Hematopoietic multipotent progenitor cell treated with erythropoietin and hydrocortisone succinate and interleukin-3 and kit ligand, for 15 days (in vitro differentiated cells): Measurements from ENCODE around the gene ARHGEF2.
"Not testable (repeated sequence)": the region's sequence is repeated elsewhere in the genome, so short reads cannot be mapped to it uniquely, and the experiment has no call there.

Source experiments
- DNase-seq: peaks from one replicate; pipeline ENCODE4 v3.0.0-alpha.2; 2015; ENCODE audit warnings: low spot score

The ARHGEF2 gene

GRCh38 chr1:155942578-155943141, 35.7 kb downstream of the ARHGEF2 start:
- no peak for DNase-seq

DNA sequence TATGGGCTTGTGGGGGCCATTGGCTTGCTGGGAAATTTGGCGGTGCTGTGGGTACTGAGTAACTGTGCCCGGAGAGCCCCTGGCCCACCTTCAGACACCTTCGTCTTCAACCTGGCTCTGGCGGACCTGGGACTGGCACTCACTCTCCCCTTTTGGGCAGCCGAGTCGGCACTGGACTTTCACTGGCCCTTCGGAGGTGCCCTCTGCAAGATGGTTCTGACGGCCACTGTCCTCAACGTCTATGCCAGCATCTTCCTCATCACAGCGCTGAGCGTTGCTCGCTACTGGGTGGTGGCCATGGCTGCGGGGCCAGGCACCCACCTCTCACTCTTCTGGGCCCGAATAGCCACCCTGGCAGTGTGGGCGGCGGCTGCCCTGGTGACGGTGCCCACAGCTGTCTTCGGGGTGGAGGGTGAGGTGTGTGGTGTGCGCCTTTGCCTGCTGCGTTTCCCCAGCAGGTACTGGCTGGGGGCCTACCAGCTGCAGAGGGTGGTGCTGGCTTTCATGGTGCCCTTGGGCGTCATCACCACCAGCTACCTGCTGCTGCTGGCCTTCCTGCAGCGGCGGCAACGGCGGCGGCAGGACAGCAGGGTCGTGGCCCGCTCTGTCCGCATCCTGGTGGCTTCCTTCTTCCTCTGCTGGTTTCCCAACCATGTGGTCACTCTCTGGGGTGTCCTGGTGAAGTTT, 36.4 kb downstream of the ARHGEF2 start:
- no peak for DNase-seq

DNA sequence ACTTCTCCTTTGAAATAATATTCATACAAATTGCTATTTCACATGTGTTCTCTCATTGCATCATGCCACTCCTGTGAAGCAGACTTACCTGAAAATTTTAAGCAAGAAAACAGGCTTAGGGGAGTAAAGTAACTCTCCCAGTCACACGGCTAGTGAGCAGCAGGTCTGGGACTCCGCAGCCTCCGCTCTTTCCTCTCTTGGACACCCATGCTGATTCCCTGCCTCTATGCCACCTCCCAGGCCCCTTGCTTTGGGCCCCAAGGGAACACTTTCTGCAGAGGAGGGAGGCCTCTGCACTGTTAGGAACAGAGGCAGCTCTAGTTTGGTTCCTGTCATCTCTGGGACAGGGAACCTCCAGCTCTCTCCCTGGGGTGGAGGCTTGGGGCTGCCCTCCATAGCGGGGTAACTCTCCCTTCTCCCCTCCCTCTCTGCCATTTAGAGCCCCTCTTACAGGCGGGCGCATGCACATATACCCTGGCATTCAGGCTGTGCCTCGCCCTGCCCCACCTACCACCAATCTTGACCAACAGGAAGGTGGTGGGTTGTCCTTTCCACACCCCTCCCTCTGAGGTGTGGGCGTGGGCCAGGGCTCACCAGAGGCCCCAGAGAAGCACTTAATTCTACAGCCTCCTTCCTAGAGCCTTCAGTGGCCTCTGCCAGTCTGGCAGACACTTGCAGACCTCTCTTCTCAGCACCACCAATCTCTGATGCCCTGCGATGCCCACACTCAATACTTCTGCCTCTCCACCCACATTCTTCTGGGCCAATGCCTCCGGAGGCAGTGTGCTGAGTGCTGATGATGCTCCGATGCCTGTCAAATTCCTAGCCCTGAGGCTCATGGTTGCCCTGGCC, 37.1 kb downstream of the ARHGEF2 start, which contains the start of gene RXFP4:
RXFP4 (plus strand) TSS at position 646 of the 852 bp plus-strand sequence; CDS start at position 718, 72 bp downstream.
- no peak for DNase-seq

GRCh38 chr1:155940482-155940992, 37.8 kb downstream of the ARHGEF2 start:
- no peak for DNase-seq

DNA sequence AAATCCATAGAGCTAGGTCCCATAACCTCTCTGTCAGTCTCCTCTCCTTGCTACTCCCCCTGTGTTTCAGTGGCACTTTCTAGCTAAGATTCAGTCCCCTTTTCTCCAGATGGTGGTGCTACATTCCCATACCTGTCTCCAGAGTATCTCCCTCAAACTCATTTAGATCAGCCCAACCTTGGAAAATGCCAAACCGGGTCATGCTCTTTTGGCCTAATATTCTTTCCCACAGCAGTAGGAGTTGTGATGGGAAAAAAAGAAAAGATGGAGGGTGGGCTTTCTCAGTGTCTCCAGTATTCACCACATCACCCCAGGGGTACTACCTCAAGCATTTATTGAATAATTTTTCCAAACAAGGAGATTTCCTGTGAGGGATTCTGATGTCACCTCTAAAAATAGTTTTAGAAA, 40.1 kb downstream of the ARHGEF2 start:
- DNase-seq: peak; percentile 59

GRCh38 chr1:155934936-155935590, 43.3 kb downstream of the ARHGEF2 start:
- no peak for DNase-seq

DNA sequence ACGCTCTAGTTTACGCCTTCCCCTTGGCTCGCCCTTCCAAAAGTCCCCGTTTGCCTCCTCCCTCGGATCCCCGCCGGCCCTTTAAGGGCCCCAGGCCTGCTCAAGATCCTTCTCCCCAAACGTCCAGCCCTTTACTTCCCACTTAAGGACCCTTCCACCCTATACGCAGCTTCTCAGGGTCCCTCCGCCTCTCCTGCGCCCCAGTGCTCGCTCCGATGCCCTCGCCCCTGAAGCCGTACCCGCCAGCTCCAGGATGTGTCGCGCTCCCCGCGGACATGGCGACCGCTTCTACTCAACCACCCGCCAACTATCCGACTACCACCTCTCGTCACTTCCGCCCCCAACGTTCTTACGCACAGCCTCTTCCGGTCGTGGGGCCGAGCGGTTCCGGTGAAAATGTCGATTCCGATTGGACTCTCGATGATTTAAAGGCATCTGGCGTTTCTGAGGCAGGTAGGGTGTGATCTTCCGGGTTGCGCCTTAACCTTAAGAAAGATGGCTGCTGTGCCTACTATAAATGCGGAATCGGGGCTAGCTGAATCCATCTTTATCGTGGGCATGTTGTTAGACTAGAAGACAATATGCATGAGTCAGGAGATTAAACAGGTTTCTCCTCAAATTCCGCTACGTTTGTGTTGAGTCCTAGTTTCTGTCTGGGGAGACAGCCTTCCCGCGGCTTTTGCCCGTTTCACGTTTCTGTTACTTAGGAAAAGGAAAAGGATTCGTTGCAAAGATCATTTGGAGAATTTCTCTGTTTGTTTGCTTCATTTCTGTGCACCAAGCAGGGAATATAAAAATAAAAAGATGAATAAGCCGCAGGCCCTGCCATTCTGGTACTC, 44.0 kb downstream of the ARHGEF2 start, which contains the start of gene KHDC4:
KHDC4 (minus strand) TSS at position 317 of the 839 bp plus-strand sequence; CDS start at position 277, 40 bp downstream.
- peak; percentile 98 for DNase-seq

DNA sequence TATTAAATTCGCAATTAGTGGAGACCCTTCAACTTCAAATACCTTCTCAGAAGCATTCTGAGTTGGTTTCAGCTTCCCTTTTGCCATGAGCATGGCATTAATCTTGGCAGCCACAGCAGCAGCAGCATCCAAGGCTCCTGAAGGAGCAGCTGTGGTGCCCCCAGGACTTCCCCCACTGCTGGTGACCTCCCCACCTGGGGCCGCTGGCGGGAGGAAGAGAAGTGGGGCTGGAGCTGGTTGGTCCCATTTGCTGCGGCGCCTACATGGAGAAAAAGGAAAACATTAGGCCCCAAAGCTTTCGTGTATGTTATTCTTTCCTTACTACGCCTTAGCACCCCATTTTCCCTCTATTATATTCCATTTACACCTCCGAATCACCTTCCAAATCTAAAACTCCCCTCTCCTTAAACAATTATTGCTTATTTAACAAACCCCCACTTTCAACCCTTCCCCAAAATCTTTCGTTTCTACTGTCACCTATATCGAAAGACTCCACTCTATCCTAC, 44.7 kb downstream of the ARHGEF2 start:
- no peak for DNase-seq

GRCh38 chr1:155932487-155932886, 45.9 kb downstream of the ARHGEF2 start:
- no peak for DNase-seq

- no peak for DNase-seq
Measured at GRCh38 chr1:155932081-155932480, 46.3 kb downstream of the ARHGEF2 start.

DNA sequence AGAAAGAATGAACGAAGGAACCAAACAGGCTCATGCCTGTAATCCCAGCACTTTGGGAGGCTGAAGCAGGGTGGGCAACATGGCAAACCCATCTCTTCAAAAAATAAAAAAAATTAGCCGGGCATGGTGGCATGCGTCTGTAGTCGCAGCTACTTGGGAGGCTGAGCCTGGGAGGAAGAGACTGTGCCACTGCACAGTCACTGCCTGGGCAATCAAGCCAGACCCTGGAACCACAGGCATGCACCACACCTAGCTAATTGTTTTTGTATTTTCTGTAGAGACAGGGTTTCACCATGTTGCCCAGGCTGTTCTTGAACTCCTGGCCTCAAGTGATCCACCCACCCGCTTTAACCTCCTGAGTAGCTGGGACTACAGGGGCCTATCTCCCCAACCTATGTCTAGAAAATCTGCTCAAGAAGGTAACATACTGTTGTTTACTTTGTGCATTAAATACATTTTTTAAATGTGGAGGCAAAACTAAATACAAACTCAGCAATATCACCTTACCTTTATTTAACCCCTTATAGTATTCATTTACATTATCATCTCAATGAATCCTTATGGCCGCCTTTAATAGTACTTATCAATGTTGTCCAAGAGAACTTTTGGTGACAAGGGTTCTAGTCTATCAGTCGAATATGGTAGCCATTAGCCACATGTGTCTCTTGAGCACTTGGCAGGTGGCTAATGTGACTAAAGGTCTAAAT, 46.9 kb downstream of the ARHGEF2 start:
- no peak for DNase-seq

DNA sequence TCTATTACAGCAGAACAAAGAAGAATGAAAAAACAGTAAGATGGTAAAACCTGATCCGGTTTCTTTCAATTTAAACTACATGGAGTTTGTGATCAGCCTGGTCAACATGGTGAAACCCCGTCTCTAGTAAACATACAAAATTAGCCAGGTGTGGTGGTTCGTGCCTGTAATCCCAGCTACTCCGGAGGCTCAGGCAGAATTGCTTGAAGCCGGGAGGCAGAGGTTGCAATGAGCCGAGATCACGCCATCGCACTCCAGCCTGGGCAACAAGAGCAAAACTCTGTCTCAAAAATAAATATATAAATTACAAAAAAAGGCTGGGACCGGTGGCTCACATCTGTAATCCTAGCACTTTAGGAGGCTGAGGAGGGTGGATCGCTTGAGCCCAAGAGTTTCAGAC, 47.6 kb downstream of the ARHGEF2 start:
- not testable (repeated sequence) for DNase-seq

DNA sequence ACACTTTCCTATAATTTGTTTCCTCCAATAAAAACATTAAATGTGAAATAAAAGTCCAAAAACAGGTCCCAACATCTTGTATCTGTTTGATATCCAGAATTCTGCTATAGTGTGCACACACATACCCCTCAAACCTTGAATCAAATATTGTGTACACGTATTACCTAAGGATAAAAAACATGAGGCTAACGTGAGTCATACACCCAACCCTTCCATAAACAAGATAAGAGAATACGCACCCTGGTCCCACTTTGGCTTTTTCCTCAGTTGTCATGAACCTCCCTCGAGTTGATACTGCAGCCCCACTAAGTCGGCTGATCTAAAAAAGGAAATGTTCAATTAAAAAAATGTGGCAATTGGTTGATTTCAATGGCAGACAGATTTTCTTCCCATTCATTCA, 49.3 kb downstream of the ARHGEF2 start:
- peak; percentile 56 for DNase-seq

GRCh38 chr1:155925506-155925905, 52.8 kb downstream of the ARHGEF2 start:
- no peak for DNase-seq

DNA sequence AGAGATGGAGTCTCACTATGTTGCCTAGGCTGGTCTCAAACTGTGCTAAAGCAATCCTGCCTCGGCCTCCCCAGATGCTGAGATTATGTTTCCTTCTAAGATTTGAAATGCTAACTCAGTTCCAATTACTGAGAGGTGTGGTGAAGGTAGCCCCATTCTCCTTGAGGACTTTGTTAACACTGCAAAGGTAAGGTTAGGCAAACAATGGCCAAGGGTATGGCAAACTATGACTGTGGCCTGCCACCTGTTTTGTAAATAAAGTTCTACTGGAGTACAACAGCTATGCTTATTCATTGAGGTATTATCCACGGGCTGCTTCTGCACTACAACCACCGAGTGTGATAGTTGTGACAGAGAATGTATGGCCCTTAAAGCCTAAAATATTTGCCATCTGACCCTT, 57.6 kb downstream of the ARHGEF2 start:
- DNase-seq: no peak

DNA sequence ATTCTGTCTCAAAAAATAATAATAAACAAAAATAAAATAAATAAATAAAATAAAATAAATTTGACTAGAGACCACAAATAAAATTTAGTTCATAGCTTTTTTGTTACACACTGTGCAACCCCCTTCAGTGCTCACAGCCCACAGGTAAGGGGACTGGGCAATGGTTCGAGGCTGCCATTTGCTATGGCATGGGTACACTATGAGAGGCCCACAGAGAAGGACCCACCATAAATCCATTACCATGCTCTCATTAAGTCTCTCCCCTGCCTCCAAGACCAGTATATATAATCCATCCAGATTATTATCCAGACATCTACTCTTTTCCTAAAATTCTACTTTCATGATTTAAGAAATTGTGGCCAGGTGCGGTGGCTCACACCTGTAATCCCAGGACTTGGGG, 58.5 kb downstream of the ARHGEF2 start:
- DNase-seq: no peak

DNA sequence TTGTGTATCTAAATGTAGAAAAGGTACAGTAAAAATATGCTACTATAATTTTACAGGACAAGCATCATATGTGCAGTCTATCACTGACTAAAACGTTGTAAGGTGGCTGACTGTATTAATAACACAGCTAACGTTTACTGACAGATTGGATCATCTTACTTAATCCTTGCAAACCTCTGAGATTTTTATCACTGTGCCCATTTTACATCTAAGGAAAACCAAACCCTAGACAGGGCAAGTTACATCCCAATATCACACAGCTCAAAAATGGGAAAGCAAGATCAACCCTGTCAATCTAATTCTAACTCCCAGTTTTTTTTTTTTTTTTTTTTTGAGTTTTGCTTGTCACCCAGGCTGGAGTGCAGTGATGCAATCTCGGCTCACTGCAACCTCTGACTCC, 59.7 kb downstream of the ARHGEF2 start:
- DNase-seq: no peak

GRCh38 chr1:155913969-155914757, 64.2 kb downstream of the ARHGEF2 start:
- DNase-seq: no peak

- no peak for DNase-seq
Measured at GRCh38 chr1:155912056-155912536, 66.3 kb downstream of the ARHGEF2 start.
